SK-MEL-5 (cell line): ENCODE measurements around the gene SFMBT1. TPM values are rescaled to one million over a fixed set of nuclear protein-coding genes. Genes with fewer than 3 reads are reported as not detected.
"Not testable (repeated sequence)": the region's sequence is repeated elsewhere in the genome, so short reads cannot be mapped to it uniquely, and the experiment has no call there.

Experiments
- DNase-seq: peaks from one replicate; pipeline ENCODE4 v3.0.0-alpha.2; 2016; ENCODE audit warnings: low read depth, low spot score
- in situ Hi-C: cut with HindIII; loops from 2 replicates; pipeline ENCODE4 v1.10.0; 2016; ENCODE audit warnings: low sequenced_read_pairs, high pct_unique_total_duplicates, low pct_unique_long_range_greater_than_20kb
- total RNA-seq: library from RNA; depleted of rRNA; stranded (reverse); fragments of >200 nt; shearing (Covaris generic); gene quantifications from 2 replicates; pipeline ENCODE4 v1.2.3, GENCODE V29; 2014

Gene SFMBT1
- total RNA-seq, 1 experiment from 2014 or later = 16.4 TPM

- DNase-seq = no peak
- in situ Hi-C loops = no loop called here
Observed at GRCh38 chr3:53074761-53075742, 29.2 kb upstream of the SFMBT1 start.

DNA sequence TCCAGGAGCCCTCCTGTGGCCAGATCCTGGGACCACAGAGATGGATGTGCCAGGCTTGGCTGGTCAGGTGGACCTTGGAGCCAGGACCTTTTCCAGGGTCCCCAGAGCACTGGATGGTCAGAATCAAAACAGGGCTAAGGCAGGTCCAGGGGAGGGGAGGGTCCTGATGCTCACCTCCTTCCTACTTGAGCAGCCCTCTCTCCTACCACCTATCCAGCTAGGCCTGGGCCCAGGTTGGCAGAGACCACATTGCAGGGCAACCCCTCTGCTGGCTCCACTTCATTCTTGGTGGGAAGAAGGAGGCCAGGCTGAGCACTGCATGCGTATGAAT, 28.5 kb upstream of the SFMBT1 start:
- in situ Hi-C loops = no loop called here
- no peak for DNase-seq

GRCh38 chr3:53073553-53074365, 27.9 kb upstream of the SFMBT1 start:
- in situ Hi-C loops = no loop called here
- DNase-seq = no peak

- in situ Hi-C loops = no loop called here
Observed at GRCh38 chr3:53072653-53073552, 27.0 kb upstream of the SFMBT1 start.

GRCh38 chr3:53071882-53072431, 26.1 kb upstream of the SFMBT1 start:
- no peak for DNase-seq
- in situ Hi-C loops = no loop called here

More at GRCh38 chr3:53072653-53073552, 27.0 kb upstream of the SFMBT1 start:
- peak; percentile 83 for DNase-seq

GRCh38 chr3:53069422-53070068, 23.7 kb upstream of the SFMBT1 start:
- in situ Hi-C loops = no loop called here
- DNase-seq = peak; percentile 34

DNA sequence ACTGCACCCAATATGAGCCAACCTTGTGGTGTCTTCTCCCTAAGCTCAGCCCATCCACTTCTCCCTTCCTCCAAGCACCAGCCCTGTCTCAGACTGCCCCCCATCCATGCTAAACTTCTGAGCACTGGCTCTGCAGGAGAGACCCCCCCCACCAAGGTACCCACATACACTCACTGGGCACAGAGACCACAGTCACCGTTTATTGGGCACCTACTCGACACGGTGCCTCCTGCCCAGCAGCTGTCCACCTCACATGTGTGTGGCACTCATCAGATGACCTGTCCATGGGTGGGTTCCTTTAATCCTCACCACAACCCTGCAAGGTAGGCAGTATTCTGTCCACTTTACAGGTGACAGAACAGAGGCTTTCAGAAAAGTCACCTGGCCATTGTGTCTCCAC, 22.3 kb upstream of the SFMBT1 start:
- no peak for DNase-seq
- in situ Hi-C loops = no loop called here

GRCh38 chr3:53067567-53067966, 21.7 kb upstream of the SFMBT1 start:
- no peak for DNase-seq
- in situ Hi-C loops = no loop called here

GRCh38 chr3:53065841-53066480, 20.1 kb upstream of the SFMBT1 start:
- in situ Hi-C loops = no loop called here
- DNase-seq = peak; percentile 22

GRCh38 chr3:53062905-53063304, 17.0 kb upstream of the SFMBT1 start:
- no peak for DNase-seq
- in situ Hi-C loops = no loop called here

DNA sequence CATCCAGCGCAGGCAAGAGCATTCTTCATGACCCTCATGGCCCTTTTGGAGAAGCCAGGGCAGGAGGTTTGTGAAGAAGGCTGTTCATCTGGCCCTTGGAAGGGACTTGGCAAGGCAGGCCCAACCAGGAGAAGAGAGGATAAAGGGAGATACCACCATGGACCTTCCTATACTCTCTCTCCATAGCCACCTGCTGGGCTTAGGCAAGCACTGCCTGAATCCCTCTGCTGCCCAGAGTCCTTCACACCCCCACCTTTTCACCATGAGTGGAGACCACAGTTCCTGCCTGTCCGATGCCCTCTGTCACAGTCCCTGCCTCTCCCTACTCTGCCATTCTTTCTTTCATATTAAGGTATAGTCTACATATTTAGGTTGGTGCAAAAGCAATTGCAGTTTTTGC, 10.6 kb upstream of the SFMBT1 start:
- in situ Hi-C loops = no loop called here

DNA sequence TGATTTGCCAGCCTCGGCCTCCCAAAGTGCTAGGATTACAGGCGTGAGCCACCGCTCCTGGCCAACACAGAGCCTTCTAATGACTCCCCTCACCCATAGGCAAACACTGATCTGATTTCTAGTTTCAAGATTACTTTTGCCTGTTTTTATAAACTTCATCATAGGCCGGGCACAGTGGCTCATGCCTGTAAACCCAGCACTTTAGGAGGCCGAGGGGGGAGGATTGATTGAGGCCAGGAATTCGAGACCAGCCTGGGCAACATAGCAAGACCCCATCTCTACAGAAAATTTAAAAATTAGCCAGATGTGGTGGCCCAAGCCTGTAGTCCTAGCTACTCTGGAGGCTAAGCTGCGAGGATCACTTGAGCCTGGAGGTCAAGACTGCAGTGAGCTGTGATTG, 8.4 kb upstream of the SFMBT1 start:
- in situ Hi-C loops, DNase-seq: not testable (repeated sequence)

More for the DNA sequence above, 10.6 kb upstream of the SFMBT1 start:
- DNase-seq = peak; percentile 61

DNA sequence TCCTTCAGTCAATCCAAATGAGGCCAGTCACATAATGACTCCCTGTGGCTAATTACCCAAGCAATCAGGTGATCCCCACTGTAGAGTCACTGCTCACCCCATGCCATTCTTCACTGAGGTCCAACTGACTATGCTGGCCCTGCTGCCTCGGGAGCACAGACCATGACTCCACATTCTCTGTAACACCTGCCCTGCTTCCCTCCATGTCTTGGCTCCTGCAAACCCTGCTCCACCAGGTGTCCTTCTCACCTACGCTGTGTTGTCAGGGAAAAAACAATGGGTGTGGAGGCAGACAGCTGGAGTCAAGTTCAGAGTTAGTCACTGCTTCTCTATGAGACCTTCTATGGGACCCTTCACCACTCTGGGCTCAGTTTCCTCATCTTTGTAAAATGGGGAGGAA, 6.1 kb upstream of the SFMBT1 start:
- in situ Hi-C loops = no loop called here
- no peak for DNase-seq

- no peak for DNase-seq
- in situ Hi-C loops = no loop called here
Observed at GRCh38 chr3:53049987-53050386, 4.1 kb upstream of the SFMBT1 start.

DNA sequence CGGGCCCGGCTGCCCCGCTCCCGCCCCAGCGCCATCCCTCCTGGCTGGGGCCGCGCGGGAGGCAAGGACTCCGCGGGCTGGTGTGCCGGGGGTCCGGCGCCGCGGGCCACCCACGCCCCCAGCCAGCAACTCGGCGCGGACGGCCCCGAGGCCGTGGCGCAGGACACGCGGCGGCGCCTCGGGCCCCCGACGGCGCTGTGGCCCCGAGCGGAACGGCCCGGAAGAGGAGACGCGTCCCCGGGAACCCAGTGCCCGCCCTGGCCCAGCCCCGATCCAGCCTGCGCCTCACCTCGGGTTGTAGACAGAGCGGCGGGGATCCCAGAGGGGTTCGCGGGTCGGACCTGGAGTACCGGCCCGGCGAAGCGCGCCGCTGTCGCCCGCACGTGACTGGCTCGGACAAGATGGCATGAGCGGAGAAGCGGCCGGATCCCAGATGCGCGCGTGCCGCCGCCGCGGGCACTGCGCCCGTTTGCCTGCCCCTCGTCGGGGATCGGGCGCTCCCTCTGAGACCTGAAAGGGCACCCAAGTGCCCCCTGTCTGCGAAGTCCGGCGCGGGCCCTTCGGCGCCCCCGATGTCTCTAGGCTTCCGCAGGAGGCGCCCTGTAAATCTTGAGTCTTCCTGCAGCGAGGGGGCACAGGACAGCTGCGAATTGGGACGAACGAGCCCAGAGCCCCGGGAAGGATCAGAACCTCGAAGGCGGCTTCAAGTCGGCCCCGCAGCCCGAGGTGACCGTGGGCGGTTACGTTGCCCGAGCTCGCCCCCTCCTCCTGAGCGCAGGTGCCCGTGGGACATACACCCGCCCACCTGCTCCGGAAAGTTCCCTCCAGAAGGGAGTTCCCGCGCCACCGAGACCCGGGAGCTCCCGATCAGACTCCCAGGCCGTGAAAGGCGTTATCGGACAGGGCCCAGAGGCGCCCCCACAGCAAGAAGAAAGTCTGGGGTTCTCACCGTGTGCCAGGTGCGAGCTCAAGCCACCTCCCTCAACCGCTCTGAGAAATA, 598 bp upstream of the SFMBT1 start:
- DNase-seq = peak; percentile 60
- in situ Hi-C loops = no loop called here
